ENCODE measurements around the gene GAS7. TPM values are rescaled to one million over a fixed set of nuclear protein-coding genes. Genes with fewer than 3 reads are reported as not detected.

Gene GAS7
- total and polyA plus RNA-seq, 9 of the 15 experiments (the other 6 are each of a cell fraction or from before 2014, with no cell fraction given), result 0.11 to 0.33 TPM; not detected in 7

DNA sequence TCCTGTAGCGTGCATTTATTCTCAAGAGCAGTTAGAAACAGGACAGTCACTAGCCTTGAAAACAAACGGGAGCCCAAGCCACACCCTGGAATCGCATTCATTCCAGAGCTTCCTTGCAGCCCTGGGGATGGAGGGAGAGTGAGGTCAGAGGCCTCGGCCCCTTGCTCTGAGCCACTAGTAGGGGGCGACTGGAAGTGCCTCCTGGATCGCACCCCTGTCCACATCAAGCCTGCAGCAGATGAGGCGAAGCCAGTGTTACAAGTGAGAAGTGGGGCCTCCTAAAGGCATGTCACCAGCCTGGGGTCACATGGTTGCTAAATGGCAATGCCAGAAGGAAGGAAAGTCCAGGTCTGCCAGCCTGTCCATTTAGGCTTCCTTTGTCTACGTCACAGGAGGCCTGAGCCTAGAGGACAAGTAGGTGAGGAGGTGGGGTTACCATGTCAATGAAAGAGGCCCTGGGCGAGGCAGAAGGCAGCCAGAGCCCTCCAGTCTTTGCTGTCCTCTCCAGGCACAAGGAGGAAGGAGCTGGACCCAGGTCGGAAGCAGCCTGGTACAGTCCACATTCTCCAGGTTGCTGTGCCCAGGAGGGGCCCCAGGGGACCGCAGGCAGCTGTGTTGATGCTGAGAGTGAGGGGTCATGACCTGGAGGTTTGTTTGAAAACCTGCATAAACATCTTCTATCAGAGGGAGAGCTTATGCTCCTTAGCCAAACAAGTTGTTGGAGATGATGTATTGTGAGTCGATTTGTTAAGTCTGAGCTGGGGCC lies 290.3 kb downstream of the GAS7 start:
- no peaks in the 10 kb centered on the region for H3K9me3 ChIP-seq (replicated peaks; ENCODE audit: control insufficient read depth, insufficient read depth, low read depth, low read length)
- no peak for FAIRE-seq
- CTCF ChIA-PET (ENCODE audit: low intra/inter-chr PET ratio), result no interaction called here
- POLR2A ChIA-PET, result no interaction called here
- no peak overlapping the region for H2AFZ ChIP-seq (ENCODE audit: low read depth, low read length)
- DNase-seq (ENCODE audit: extremely low read depth in 1 of 4, low spot score in 3 of 4), result no peak
- H3K9me1 ChIP-seq (ENCODE audit: control insufficient read depth, insufficient read depth, low read length), result no peaks in the 10 kb centered on the region
- H3K79me2 ChIP-seq (ENCODE audit: control insufficient read depth, insufficient read depth, low read length), result no peaks in the 10 kb centered on the region
- H3K27ac ChIP-seq (ENCODE audit: extremely low read depth, low read depth, low read length), result no peak overlapping the region
- H3K4me1 ChIP-seq (replicated peaks in 1 of 2; ENCODE audit: control insufficient read depth in 2 of 2, insufficient read depth in 2 of 2, low read length in 2 of 2), result no peaks in the 10 kb centered on the region
- H3K27me3 ChIP-seq (ENCODE audit: control insufficient read depth in 2 of 2, insufficient read depth in 2 of 2, low read length in 2 of 2), result peaks cover 0 to 5% of the 10 kb centered on the region in 2 experiments; a peak in 2 of 5 replicates
- H3K9ac ChIP-seq (ENCODE audit: insufficient read depth in 1 of 2, low read depth in 2 of 2, low read length in 2 of 2), result no peak overlapping the region
- in situ Hi-C loops (cut with MboI) (no loop called here), intact Hi-C loops (cut with micrococcal nuclease) (no loop called here)
- no peaks in the 10 kb centered on the region for H4K20me1 ChIP-seq (replicated peaks; ENCODE audit: control insufficient read depth, insufficient read depth, low read length)
- 0% methylated on average over 7 of the region's 12 CpGs for WGBS (ENCODE audit: insufficient coverage, low coverage, missing lambda C conversion rate)
- H3K4me2 ChIP-seq (ENCODE audit: insufficient read depth, low read length), result no peak overlapping the region
- no peak overlapping the region for H3K4me3 ChIP-seq
- no peak for ATAC-seq
- no peaks in the 10 kb centered on the region for H3K36me3 ChIP-seq (ENCODE audit: control insufficient read depth, insufficient read depth, low read length)
- BruUV-seq (replicated peaks), result no TSS peak
- TF ChIP-seq, protein P1, sequence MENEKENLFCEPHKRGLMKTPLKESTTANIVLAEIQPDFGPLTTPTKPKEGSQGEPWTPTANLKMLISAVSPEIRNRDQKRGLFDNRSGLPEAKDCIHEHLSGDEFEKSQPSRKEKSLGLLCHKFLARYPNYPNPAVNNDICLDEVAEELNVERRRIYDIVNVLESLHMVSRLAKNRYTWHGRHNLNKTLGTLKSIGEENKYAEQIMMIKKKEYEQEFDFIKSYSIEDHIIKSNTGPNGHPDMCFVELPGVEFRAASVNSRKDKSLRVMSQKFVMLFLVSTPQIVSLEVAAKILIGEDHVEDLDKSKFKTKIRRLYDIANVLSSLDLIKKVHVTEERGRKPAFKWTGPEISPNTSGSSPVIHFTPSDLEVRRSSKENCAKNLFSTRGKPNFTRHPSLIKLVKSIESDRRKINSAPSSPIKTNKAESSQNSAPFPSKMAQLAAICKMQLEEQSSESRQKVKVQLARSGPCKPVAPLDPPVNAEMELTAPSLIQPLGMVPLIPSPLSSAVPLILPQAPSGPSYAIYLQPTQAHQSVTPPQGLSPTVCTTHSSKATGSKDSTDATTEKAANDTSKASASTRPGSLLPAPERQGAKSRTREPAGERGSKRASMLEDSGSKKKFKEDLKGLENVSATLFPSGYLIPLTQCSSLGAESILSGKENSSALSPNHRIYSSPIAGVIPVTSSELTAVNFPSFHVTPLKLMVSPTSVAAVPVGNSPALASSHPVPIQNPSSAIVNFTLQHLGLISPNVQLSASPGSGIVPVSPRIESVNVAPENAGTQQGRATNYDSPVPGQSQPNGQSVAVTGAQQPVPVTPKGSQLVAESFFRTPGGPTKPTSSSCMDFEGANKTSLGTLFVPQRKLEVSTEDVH (IDR thresholded peaks at IDR 0.05; ENCODE audit: low read depth, partially characterized antibody), result no peak
- TF ChIP-seq, protein P2, sequence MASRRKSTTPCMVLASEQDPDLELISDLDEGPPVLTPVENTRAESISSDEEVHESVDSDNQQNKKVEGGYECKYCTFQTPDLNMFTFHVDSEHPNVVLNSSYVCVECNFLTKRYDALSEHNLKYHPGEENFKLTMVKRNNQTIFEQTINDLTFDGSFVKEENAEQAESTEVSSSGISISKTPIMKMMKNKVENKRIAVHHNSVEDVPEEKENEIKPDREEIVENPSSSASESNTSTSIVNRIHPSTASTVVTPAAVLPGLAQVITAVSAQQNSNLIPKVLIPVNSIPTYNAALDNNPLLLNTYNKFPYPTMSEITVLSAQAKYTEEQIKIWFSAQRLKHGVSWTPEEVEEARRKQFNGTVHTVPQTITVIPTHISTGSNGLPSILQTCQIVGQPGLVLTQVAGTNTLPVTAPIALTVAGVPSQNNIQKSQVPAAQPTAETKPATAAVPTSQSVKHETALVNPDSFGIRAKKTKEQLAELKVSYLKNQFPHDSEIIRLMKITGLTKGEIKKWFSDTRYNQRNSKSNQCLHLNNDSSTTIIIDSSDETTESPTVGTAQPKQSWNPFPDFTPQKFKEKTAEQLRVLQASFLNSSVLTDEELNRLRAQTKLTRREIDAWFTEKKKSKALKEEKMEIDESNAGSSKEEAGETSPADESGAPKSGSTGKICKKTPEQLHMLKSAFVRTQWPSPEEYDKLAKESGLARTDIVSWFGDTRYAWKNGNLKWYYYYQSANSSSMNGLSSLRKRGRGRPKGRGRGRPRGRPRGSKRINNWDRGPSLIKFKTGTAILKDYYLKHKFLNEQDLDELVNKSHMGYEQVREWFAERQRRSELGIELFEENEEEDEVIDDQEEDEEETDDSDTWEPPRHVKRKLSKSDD (conservative IDR thresholded peaks at IDR 0.05; ENCODE audit: low read length), result no peak
- TF ChIP-seq KDM2B (CRISPR knock-in tag; IDR thresholded peaks at IDR 0.05) (no peak), FIP1L1 (IDR thresholded peaks at IDR 0.05; ENCODE audit: low read depth, low read length, poor library complexity, severe bottlenecking) (no peak), ZNF584 (CRISPR knock-in tag; IDR thresholded peaks at IDR 0.05; ENCODE audit: low read depth) (no peak), NFXL1 (CRISPR knock-in tag; IDR thresholded peaks at IDR 0.05) (no peak), TAL1 (IDR thresholded peaks at IDR 0.05) (no peak), GATAD2B (IDR thresholded peaks at IDR 0.05; ENCODE audit: borderline replicate concordance) (no peak)
- TF ChIP-seq, protein P3, sequence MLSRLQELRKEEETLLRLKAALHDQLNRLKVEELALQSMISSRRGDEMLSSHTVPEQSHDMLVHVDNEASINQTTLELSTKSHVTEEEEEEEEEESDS (CRISPR knock-in tag; IDR thresholded peaks at IDR 0.05), result no peak
